ENCODE data around the gene GBP6.
"Not testable (repeated sequence)": the region's sequence is repeated elsewhere in the genome, so short reads cannot be mapped to it uniquely, and the experiment has no call there.

Gene GBP6, protein sequence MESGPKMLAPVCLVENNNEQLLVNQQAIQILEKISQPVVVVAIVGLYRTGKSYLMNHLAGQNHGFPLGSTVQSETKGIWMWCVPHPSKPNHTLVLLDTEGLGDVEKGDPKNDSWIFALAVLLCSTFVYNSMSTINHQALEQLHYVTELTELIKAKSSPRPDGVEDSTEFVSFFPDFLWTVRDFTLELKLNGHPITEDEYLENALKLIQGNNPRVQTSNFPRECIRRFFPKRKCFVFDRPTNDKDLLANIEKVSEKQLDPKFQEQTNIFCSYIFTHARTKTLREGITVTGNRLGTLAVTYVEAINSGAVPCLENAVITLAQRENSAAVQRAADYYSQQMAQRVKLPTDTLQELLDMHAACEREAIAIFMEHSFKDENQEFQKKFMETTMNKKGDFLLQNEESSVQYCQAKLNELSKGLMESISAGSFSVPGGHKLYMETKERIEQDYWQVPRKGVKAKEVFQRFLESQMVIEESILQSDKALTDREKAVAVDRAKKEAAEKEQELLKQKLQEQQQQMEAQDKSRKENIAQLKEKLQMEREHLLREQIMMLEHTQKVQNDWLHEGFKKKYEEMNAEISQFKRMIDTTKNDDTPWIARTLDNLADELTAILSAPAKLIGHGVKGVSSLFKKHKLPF

DNA sequence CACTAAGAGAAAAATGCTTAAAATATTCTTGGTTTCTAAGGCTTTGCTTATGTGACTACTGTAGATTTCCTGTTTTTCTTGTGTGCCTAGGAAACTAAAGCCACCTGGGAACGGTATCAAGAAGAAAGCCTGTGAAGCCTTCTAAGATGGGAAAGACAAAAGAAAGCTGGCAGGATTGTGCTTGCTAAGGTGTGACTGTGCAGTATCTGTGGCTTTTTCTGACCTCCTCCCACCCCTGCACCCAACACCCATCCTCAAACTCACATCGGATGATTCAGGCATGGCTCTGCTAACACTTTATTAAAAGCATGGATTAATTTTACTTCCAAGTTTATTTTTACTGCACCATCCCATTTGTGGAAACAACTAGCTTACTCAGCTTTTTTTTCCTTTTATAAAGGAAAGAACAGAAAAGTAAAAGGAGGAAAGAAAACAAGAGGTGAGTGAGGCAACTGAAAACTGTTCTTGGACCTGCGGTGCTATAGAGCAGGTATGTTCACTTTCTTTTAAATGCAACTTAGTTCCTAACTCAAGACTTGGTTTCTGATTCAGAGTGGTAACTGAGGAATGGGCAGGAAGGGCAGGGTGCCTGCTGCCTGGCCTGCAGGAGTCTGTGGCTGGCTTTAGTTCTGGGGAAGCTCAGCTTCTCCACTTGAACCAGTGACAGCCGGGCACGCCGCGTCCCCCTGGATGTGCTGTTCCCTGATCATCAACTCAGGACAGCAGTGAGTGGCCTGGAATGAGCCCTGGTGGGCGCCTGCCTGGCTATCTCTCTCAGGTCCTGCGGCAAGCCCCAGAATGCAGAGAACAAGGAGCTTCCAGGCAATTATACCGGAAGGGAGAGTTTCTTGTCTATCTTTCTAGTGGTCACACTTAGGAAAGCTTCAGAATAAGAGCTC, at the start of gene GBP6:
GBP6 (plus strand) TSS at position 422 of the 899 bp plus-strand sequence. CDS start 4,493 bp downstream, outside the sequence.
- H3K4me3 ChIP-seq (ENCODE audit: low read depth, low read length): no peak within 1 kb of the TSS

DNA sequence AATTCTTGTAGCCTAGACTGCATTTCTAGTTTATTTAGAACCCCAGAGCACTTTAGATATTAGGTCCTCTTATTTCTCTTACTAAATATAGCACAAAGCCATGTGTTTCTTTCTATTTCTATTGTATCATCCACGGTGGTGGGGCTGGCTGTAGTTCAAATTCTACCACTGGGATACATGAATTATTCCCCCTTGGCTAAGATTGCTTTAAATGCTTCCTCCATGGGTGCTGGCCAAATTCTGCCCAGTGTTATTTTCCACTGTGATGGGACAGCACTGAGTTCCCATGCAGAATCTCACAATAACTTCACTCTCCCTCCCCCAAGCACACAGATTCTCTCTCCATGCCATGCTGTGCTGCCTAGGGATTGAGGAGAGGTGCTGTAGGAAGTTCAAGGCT, 41.5 kb upstream of the GBP6 start:
- no peak overlapping the region for H3K4me3 ChIP-seq (ENCODE audit: low read depth, low read length)

- no peak overlapping the region for H3K4me3 ChIP-seq (ENCODE audit: low read depth, low read length)
Observed at GRCh38 chr1:89331890-89332289, 32.0 kb upstream of the GBP6 start.

DNA sequence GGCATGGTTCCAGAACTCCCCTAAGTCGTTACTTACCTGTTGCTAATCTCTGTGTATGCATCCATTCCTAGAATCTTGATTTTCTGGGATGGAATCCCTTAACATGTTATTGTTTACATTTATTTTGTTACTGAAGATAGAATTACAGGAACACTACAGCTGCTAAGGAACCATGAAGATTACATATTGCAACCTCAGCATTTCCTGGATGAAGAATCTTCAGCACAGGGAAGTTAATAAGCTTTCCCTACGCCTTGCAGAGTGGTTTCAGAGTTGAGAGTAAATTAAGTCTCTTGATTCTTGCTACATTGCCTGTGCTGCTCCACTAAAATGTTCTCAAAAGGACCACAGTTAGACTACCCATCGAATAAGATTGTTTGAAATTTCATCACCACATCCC, 31.4 kb upstream of the GBP6 start:
- no peak overlapping the region for H3K4me3 ChIP-seq (ENCODE audit: low read depth, low read length)

DNA sequence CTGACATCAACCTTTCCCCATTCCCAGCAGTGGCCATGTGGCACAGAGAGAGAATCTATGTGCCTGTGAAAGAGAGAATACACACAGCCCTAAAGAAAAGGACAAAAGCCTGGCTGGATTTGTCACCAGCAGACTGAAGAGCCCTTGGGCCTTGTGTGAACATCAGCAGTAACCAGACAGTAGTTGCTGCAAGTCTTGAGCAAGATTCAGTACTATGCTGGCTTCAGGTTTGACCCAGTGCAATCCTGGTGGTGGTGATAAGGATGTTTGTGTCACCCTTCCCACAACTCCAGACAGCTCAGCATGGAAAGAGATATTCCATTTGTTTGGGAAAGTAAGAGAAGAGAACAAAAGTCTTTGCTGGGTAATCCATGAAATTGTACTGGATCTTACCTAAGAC, 28.4 kb upstream of the GBP6 start:
- no peak overlapping the region for H3K4me3 ChIP-seq (ENCODE audit: low read depth, low read length)

GRCh38 chr1:89337903-89338302, 26.0 kb upstream of the GBP6 start:
- no peak overlapping the region for H3K4me3 ChIP-seq (ENCODE audit: low read depth, low read length)

GRCh38 chr1:89339039-89339438, 24.8 kb upstream of the GBP6 start:
- no peak overlapping the region for H3K4me3 ChIP-seq (ENCODE audit: low read depth, low read length)

DNA sequence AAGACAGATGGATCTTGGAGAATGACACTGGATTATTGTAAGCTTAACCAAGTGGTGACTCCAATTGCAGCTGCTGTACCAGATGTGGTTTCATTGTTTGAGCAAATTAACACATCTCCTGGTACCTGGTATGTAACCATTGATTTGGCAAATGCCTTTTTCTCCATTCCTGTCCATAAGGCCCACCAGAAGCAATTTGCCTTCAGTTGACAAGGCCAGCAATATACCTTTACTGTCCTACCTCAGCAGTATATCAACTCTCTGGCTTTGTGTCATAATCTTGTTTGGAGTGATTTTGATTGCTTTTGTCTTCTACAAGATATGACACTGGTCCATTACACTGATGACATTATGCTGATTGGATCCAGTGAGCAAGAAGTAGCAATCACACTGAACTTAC, 18.4 kb upstream of the GBP6 start:
- not testable (repeated sequence) for H3K4me3 ChIP-seq (ENCODE audit: low read depth, low read length)

DNA sequence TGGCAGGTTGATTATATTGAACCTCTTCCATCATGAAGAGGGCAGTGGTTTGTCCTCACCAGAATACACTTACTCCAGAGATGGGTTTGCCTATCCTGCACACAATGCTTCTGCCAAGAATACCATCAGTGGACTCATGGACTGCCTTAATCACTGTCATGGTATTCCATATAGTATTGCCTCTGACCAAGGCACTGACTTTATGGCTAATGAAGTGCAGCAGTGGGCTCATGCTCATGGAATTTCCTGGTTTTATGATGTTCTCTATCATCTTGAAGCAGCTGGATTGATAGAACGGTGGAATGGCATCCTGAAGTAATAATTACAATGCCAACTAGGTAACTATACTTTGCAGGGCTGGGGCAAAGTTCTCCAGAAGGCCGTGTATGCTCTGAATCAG, 16.6 kb upstream of the GBP6 start:
- H3K4me3 ChIP-seq (ENCODE audit: low read depth, low read length): no peak overlapping the region

DNA sequence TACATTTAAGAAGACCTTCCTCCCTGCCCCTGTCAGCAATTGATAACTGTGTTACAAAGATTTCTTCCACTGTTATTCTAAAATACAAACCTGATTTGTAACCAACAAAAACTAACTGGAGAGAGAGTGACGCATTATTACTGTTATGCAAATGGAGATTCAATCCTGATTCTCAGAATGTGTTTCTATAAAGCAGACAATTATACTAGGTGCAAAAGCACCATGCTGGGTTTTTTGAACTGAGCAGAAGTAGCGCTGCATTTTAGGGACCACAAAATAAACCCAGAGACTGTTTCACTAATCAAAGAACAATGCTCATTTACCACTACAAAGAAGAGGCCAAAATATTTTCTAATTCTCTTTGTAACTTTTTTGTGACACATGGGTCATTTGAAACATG, 13.6 kb upstream of the GBP6 start:
- no peak overlapping the region for H3K4me3 ChIP-seq (ENCODE audit: low read depth, low read length)

DNA sequence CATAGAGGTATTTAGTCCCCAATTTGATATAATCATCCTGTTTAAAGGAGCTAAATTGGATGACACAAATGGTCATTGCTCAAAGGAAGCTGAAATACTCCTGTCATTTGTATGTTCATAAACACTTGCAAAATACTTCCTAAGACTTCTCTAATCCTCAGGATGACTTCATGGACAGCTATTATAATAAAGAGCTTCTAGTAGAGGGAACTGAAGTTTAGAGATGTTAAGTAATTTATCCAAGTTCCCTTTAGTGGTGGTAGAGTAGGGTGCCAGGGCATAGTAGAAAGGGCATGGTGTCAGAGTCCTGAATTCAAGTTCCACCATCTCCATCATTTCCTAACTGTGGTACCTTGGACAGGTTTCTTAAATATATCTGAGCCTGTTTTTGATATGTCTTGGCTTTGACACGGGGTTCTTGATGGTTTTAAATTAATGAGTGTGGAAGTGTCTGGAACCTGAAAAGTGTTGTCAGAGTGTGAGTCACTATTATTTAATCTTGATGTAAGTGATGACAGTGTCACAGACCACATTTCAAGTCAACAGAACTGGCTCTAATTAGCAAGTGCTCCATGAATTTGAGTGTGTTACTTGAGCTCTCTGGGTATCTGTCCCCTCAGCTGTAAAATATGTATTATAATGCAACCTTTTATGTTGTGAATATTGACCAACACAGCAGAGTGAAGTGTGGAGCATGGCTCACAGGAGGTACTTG, 12.1 kb upstream of the GBP6 start:
- H3K4me3 ChIP-seq (ENCODE audit: low read depth, low read length): no peak overlapping the region

- H3K4me3 ChIP-seq (ENCODE audit: low read depth, low read length): no peak overlapping the region
Observed at GRCh38 chr1:89352421-89352820, 11.4 kb upstream of the GBP6 start.

- no peak overlapping the region for H3K4me3 ChIP-seq (ENCODE audit: low read depth, low read length)
Observed at GRCh38 chr1:89354205-89354604, 9.7 kb upstream of the GBP6 start.

- no peak overlapping the region for H3K4me3 ChIP-seq (ENCODE audit: low read depth, low read length)
Observed at GRCh38 chr1:89355056-89355455, 8.8 kb upstream of the GBP6 start.

DNA sequence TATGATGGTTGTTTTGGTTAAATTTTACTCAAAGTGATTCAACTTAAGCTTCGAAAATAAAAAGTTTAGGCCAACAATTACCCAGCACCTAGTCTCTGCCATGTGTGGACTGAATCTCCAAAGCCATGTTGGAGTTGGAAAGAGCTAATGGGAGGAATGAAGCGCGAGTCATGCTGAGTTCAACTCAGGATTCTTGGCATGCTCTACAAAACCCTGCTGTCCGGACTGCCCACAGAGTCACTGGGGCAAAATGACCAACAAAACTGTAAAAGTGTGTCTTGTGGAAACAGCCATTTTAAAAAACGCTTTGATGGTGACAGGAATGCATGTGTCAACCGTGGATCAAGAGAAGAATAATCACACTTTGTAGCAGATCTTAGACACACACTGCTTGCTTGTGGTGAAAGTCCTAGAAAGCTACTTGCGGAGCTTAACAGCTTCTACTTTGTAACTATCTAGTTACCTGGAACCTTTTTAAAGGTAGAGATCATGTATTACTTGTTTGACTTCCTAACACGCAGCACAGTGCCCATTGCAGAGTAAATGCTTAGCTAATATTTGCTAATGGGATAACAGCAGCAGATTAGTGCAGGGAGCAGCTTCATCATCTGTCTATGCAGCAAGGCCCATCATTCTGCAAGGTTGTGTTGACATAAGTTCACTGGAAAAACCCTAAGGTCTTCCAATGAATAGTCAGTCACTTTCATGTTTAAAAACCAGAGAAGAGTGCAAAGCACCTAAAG, 7.0 kb upstream of the GBP6 start:
- H3K4me3 ChIP-seq (ENCODE audit: low read depth, low read length): no peak overlapping the region

GRCh38 chr1:89358287-89358893, 5.5 kb upstream of the GBP6 start:
- H3K4me3 ChIP-seq (ENCODE audit: low read depth, low read length): no peak overlapping the region

GRCh38 chr1:89360716-89361115, 3.1 kb upstream of the GBP6 start:
- no peak overlapping the region for H3K4me3 ChIP-seq (ENCODE audit: low read depth, low read length)

- no peak overlapping the region for H3K4me3 ChIP-seq (ENCODE audit: low read depth, low read length)
Observed at GRCh38 chr1:89361681-89362080, 2.2 kb upstream of the GBP6 start.

GRCh38 chr1:89363196-89363595, 663 bp upstream of the GBP6 start:
- no peak overlapping the region for H3K4me3 ChIP-seq (ENCODE audit: low read depth, low read length)

All from iPS-11a (cell line).